ENCODE measurements around the gene COA6. TPM values are rescaled to one million over a fixed set of nuclear protein-coding genes. Genes with fewer than 3 reads are reported as not detected.

Gene COA6
- total RNA-seq, 1 experiment from 2014 or later: 34.1 TPM

DNA sequence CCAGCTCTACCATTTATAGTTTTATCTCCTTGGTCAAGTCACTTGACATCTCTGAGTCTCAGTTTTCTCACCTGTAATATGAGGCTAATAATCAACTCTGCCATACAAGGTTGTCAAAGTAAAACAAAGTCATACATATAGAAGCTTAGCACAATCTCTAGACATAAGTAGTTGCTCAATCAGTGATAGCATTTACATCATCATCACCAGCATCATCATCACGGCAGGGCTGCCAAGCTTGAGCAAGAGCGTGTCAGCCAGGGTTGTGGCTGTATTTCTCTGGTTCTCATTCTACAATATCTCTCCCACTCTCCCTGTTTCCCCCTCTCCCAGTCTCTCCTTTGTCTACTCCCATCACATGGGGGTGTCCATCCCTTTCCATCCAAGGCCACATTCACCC, 41.7 kb upstream of the COA6 start:
- H3K27ac ChIP-seq (ENCODE audit: low read depth, low read length): no peak overlapping the region
- DNase-seq (ENCODE audit: low read depth, low spot score): no peak
- intact Hi-C loops (cut with micrococcal nuclease): no loop called here

More for the DNA sequence above, 41.7 kb upstream of the COA6 start:
- Histone ChIP-seq H3K9me2 (ENCODE audit: insufficient read depth) (no peaks in the 10 kb centered on the region), H2AFZ (ENCODE audit: low read depth, low read length, poor library complexity, severe bottlenecking) (no peak overlapping the region), H3K27me3 (ENCODE audit: insufficient read depth, low read length) (no peaks in the 10 kb centered on the region), H3K9me3 (ENCODE audit: control insufficient read depth in 1 of 2, insufficient read depth in 1 of 2, low read depth in 1 of 2, low read length in 2 of 2) (no peaks in the 10 kb centered on the region; a peak in 1 of 4 replicates), H3K4me3 (replicated peaks in 1 of 2; ENCODE audit: low read depth in 1 of 2, low read length in 2 of 2) (no peak overlapping the region), H3K79me2 (ENCODE audit: insufficient read depth, low read length) (no peaks in the 10 kb centered on the region), H3K9ac (ENCODE audit: low read length) (no peak overlapping the region), H4K20me1 (ENCODE audit: insufficient read depth) (no peaks in the 10 kb centered on the region), H3K4me2 (ENCODE audit: low read length) (no peak overlapping the region), H3K36me3 (ENCODE audit: control insufficient read depth in 1 of 2, insufficient read depth in 2 of 2, low read length in 2 of 2) (no peaks in the 10 kb centered on the region), H3K4me1 (ENCODE audit: control insufficient read depth in 1 of 2, insufficient read depth in 2 of 2, low read length in 2 of 2) (no peaks in the 10 kb centered on the region)
- ChIA-PET POLR2A (no interaction called here), RAD21 (ENCODE audit: low non-redundant PET in 1 of 2, low total read pairs in 2 of 2, uncharacterized antibody in 2 of 2, unreplicated experiment in 2 of 2) (no interaction called here), CTCF (no interaction called here)
- TF ChIP-seq SP1 (IDR thresholded peaks at IDR 0.05; ENCODE audit: low read depth): no peak
- TF ChIP-seq TCF7L2 (IDR thresholded peaks at IDR 0.05; ENCODE audit: borderline replicate concordance, extremely low read depth, insufficient read depth, insufficient read length): no peak
- TF ChIP-seq POLR2AphosphoS5 (IDR thresholded peaks at IDR 0.05; ENCODE audit: low read depth, low read length): no peak
- no peak for TF ChIP-seq EZH2 (IDR thresholded peaks at IDR 0.05)
- TF ChIP-seq CEBPB (IDR thresholded peaks at IDR 0.05; ENCODE audit: low read depth): no peak
- TF ChIP-seq, protein P1, sequence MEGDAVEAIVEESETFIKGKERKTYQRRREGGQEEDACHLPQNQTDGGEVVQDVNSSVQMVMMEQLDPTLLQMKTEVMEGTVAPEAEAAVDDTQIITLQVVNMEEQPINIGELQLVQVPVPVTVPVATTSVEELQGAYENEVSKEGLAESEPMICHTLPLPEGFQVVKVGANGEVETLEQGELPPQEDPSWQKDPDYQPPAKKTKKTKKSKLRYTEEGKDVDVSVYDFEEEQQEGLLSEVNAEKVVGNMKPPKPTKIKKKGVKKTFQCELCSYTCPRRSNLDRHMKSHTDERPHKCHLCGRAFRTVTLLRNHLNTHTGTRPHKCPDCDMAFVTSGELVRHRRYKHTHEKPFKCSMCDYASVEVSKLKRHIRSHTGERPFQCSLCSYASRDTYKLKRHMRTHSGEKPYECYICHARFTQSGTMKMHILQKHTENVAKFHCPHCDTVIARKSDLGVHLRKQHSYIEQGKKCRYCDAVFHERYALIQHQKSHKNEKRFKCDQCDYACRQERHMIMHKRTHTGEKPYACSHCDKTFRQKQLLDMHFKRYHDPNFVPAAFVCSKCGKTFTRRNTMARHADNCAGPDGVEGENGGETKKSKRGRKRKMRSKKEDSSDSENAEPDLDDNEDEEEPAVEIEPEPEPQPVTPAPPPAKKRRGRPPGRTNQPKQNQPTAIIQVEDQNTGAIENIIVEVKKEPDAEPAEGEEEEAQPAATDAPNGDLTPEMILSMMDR (IDR thresholded peaks at IDR 0.05 in 2 of 3, conservative IDR thresholded peaks at IDR 0.05 in 1 of 3; ENCODE audit: borderline replicate concordance in 1 of 3, insufficient read depth in 1 of 3, low read depth in 2 of 3, low read length in 2 of 3): no peak
- TF ChIP-seq, protein P2, sequence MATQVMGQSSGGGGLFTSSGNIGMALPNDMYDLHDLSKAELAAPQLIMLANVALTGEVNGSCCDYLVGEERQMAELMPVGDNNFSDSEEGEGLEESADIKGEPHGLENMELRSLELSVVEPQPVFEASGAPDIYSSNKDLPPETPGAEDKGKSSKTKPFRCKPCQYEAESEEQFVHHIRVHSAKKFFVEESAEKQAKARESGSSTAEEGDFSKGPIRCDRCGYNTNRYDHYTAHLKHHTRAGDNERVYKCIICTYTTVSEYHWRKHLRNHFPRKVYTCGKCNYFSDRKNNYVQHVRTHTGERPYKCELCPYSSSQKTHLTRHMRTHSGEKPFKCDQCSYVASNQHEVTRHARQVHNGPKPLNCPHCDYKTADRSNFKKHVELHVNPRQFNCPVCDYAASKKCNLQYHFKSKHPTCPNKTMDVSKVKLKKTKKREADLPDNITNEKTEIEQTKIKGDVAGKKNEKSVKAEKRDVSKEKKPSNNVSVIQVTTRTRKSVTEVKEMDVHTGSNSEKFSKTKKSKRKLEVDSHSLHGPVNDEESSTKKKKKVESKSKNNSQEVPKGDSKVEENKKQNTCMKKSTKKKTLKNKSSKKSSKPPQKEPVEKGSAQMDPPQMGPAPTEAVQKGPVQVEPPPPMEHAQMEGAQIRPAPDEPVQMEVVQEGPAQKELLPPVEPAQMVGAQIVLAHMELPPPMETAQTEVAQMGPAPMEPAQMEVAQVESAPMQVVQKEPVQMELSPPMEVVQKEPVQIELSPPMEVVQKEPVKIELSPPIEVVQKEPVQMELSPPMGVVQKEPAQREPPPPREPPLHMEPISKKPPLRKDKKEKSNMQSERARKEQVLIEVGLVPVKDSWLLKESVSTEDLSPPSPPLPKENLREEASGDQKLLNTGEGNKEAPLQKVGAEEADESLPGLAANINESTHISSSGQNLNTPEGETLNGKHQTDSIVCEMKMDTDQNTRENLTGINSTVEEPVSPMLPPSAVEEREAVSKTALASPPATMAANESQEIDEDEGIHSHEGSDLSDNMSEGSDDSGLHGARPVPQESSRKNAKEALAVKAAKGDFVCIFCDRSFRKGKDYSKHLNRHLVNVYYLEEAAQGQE (IDR thresholded peaks at IDR 0.05; ENCODE audit: low read depth): no peak
- no peak for TF ChIP-seq RAD21 (IDR thresholded peaks at IDR 0.05; ENCODE audit: low read depth)
- TF ChIP-seq, protein P3, sequence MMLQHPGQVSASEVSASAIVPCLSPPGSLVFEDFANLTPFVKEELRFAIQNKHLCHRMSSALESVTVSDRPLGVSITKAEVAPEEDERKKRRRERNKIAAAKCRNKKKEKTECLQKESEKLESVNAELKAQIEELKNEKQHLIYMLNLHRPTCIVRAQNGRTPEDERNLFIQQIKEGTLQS (IDR thresholded peaks at IDR 0.05): no peak
- TF ChIP-seq POLR2A (IDR thresholded peaks at IDR 0.05; ENCODE audit: borderline replicate concordance, extremely low read depth, insufficient read depth, insufficient read length): no peak
- TF ChIP-seq FOSL1 (IDR thresholded peaks at IDR 0.05; ENCODE audit: low read depth): no peak
- TF ChIP-seq YY1 (IDR thresholded peaks at IDR 0.05; ENCODE audit: extremely low read depth, insufficient replicate concordance, low read depth, low read length): no peak
- TF ChIP-seq SIN3A (IDR thresholded peaks at IDR 0.05; ENCODE audit: low read depth): no peak
- no peak for TF ChIP-seq EZH2phosphoT487 (IDR thresholded peaks at IDR 0.05; ENCODE audit: borderline replicate concordance)
- TF ChIP-seq JUND (IDR thresholded peaks at IDR 0.05): no peak
- BruUV-seq (replicated peaks): no TSS peak
- no peak for ATAC-seq
